ENCODE results near the gene SCGN.
"Not testable (repeated sequence)": the region's sequence is repeated elsewhere in the genome, so short reads cannot be mapped to it uniquely, and the experiment has no call there.

SCGN gene

DNA sequence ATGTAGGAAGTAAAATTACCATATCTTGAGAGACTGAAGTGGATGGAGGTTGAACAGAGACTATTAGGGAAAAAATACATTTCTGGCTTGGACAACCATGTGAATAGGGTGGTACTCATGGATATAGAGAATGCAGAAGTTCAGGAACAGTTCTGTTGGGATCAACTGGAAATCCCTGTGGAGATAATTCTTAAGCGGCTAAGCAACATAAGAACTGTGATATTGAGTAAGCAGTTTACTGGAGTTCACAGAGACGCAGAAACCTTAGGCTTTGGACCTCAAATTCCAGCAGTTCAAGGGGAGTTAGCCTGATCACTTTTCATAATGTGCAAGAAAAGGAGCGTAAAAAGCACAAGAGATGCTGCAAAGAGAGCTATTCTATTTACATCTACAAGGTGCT is 78.9 kb downstream of the SCGN start:
- no peak for DNase-seq (ENCODE audit: low spot score)

DNA sequence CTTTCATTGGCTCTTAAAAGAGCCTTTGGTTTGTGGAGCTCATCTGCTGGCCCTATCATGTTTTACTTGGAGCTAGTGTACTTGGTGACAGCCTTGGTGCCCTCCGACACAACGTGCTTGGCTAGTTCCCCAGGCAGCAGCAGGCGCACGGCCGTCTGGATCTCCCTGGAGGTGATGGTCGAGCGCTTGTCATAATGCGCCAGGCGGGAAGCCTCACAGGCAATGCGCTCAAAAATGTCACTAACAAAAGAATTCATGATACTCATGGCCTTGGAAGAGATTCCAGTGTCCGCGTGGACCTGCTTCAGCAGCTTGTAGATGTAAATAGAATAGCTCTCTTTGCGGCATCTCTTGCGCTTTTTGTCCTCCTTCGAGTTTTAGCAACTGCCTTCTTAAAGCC is 79.7 kb downstream of the SCGN start:
- no peak for DNase-seq (ENCODE audit: low spot score)

DNA sequence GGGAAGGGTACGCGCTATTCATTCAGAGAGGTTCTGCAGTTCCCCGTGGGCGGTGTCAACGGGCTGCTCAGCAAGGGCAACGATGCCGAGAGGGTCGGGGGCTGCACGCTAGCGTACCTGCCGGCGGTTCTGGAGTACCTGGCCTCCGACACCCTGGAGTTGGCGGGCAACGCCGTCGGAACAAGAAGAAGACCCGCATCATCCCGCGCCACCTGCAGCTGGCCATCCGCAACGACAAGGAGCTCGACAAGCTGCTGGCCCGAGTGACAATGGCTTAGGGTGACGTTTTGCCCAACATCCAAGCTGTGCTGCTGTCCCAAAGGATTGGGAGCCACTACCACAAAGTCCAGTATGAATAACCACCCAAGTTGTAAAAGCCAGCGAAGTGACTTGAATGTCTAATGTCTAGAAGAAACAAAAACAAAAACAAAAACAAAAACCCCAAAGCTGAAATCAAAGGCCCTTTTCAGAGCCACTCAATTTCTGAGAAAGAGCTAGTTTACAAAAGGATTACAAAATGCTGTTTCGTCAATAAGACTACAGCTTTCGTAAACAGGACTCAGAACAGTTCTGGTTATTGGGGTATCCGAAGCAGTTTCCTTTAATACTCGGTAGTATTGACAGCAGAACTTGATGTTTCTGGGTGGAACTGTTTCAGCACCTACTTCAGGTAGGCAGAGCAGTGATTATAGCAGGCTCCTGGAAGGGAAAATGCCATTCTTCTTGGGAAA is 80.6 kb downstream of the SCGN start:
- no peak for DNase-seq (ENCODE audit: low spot score)

DNA sequence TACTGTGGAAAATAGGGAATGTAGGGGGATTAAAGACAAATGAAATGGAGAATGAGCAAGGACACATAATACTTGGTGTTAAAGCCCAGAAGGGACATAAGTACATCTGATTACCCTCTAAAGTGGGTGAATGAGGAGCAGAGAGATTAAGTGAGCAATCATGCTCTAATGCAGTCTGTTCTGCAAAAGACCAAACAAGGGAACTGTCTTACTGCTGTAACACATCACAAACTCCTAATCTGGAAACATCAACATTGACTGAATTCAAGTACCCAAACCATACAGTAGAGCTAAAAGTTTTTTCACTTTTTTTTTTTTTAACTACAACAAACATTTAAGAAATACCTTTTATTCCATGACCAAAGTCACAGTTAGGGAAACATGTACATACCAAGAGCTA is 83.2 kb downstream of the SCGN start:
- DNase-seq (ENCODE audit: low spot score) = no peak

DNA sequence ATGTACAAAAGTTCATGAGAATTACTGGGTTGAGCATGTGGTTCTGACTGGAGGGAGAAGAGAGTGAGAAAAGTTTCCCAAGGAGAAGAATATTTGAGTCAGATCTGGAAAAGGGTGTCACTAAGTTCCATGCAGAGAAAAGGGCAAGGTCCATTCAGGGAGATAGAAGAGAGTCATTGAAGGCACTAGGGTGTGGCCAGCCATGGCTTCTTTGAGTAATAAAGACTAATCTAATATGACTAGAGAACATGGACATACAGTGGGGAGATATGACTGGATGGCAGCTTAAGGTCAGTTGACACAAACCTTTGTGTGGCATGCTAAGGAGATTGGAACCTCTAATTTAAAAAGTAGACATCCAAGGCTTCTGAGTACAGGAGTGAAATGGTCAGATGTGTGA is 91.9 kb downstream of the SCGN start:
- no peak for DNase-seq (ENCODE audit: low spot score)

GRCh38 chr6:25745836-25746235 is 93.8 kb downstream of the SCGN start:
- DNase-seq (ENCODE audit: low spot score) = no peak

GRCh38 chr6:25746968-25747367 is 95.0 kb downstream of the SCGN start:
- DNase-seq (ENCODE audit: low spot score) = no peak

GRCh38 chr6:25747477-25747876 is 95.5 kb downstream of the SCGN start:
- no peak for DNase-seq (ENCODE audit: low spot score)

GRCh38 chr6:25748049-25748448 is 96.0 kb downstream of the SCGN start:
- no peak for DNase-seq (ENCODE audit: low spot score)

- DNase-seq (ENCODE audit: low spot score) = not testable (repeated sequence)
Observed at GRCh38 chr6:25748601-25749517, 96.8 kb downstream of the SCGN start.

DNA sequence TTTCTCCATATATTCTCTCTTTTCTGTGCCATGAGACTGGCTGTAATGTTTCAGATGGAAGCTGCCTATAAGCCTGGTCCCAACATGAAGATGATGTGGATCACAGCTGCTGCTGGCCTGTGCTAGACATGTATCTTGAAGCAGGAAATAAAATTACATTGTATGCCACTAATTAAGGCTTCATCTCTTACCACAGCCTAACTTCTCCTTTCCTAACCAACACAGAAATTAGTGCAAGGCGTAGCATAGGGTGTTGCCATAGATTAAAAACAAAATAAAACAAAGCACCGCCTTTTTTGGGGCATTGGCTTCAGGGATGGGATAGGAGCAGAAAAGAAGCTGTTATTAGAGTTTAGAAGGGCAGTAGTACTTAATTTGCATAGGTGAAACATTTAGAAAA is 97.8 kb downstream of the SCGN start:
- no peak for DNase-seq (ENCODE audit: low spot score)

DNA sequence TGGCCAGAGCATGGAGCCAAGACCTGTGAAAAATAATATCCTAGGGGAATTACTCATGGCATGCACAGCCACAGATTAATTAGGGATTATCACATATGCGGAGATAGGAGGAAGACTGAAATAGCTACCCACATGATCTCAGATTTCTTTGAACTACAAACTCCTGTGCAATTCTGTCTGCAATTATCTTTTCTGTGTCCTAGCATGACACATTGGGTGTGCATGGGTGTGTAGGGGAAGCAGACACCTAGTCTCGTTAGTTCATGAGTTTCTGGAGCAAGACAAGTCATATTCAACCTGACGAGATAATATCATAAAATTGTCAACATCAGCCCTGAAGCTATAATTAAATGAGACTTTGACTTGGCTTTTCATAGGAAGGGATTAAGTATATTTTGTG is 98.9 kb downstream of the SCGN start:
- no peak for DNase-seq (ENCODE audit: low spot score)

All from kidney capillary endothelial cell (primary cell).